SU-DHL-6 (cell line): ENCODE measurements around the gene XIRP2.

ENCODE experiments used
- H2AFZ ChIP-seq: fragments of 200-600 bp; sonication (generic); 2 replicates; pipeline ENCODE4 v1.6.1; 2014; ENCODE audit warnings: low read depth, mild to moderate bottlenecking, moderate library complexity, mixed read lengths, antibody characterized with exemption, low read length; ENCODE audit not compliant: severe bottlenecking
- H3F3A ChIP-seq: fragments of 200-600 bp; shearing (Covaris generic); 2 replicates; pipeline ENCODE4 v1.6.0; 2016; ENCODE audit warnings: antibody characterized with exemption, mild to moderate bottlenecking; ENCODE audit not compliant: insufficient read depth
- H3K27ac ChIP-seq: fragments of 200-600 bp; sonication (generic); 2 replicates; pipeline ENCODE4 v1.5.1; 2016; ENCODE audit warnings: low read depth, mild to moderate bottlenecking, low read length, moderate library complexity, mixed read lengths
- H3K27me3 ChIP-seq: fragments of 200-600 bp; sonication (generic), shearing (Covaris generic); 2 replicates; pipeline ENCODE4 v1.6.0; 2014; ENCODE audit warnings: mild to moderate bottlenecking, low read length
- H3K36me3 ChIP-seq: fragments of 200-600 bp; sonication (generic); 2 replicates; pipeline ENCODE4 v1.6.1; 2014; ENCODE audit warnings: mild to moderate bottlenecking, low read length, mixed read lengths
- H3K4me2 ChIP-seq: fragments of 300-600, 200-600 bp; shearing (Covaris generic), sonication (generic); 2 replicates; pipeline ENCODE4 v1.6.0; 2014; ENCODE audit warnings: low read length, low read depth, mild to moderate bottlenecking; ENCODE audit not compliant: poor library complexity, severe bottlenecking
- H3K4me3 ChIP-seq: fragments of 200-600 bp; sonication (generic); 2 replicates; pipeline ENCODE4 v1.5.1; 2014; ENCODE audit warnings: antibody characterized with exemption, low read length, mild to moderate bottlenecking, mixed read lengths; ENCODE audit not compliant: insufficient read depth, poor library complexity, severe bottlenecking
- H3K79me2 ChIP-seq: fragments of 200-600 bp; sonication (generic); 2 replicates; pipeline ENCODE4 v1.6.1; 2014; ENCODE audit warnings: mild to moderate bottlenecking, low read length, moderate library complexity; ENCODE audit not compliant: insufficient read depth
- H3K9ac ChIP-seq: fragments of 200-600 bp; sonication (generic); 2 replicates; pipeline ENCODE4 v1.7.0; 2014; ENCODE audit warnings: mild to moderate bottlenecking, low read length
- H3K9me2 ChIP-seq: fragments of 200-600 bp; sonication (generic); replicated peaks from 2 replicates; pipeline ENCODE4 v1.6.1; 2014; ENCODE audit warnings: low read length; ENCODE audit not compliant: insufficient read depth
- H3K9me3 ChIP-seq: fragments of 200-600 bp; sonication (generic); 2 replicates; pipeline ENCODE4 v1.6.1; 2014; ENCODE audit warnings: low read length, mixed read lengths; ENCODE audit not compliant: insufficient read depth
- H4K20me1 ChIP-seq: fragments of 200-600 bp; sonication (generic); 2 replicates; pipeline ENCODE4 v1.6.1; 2014; ENCODE audit warnings: low read depth, mild to moderate bottlenecking, antibody characterized with exemption, low read length, moderate library complexity, mixed read lengths
- CTCF ChIP-seq: fragments of 200-600 bp; sonication (generic); IDR thresholded peaks from one replicate; pipeline ENCODE4 v1.5.1; 2017; ENCODE audit warnings: antibody characterized with exemption, mild to moderate bottlenecking, low read length, moderate library complexity; ENCODE audit not compliant: insufficient read depth, poor library complexity, severe bottlenecking
- EZH2phosphoT487 ChIP-seq: fragments of 200-600 bp; sonication (generic), shearing (Covaris generic); conservative IDR thresholded peaks from 2 replicates; pipeline ENCODE4 v1.6.1; 2018; ENCODE audit warnings: mild to moderate bottlenecking, antibody characterized with exemption, low read length, moderate library complexity, mixed read lengths

The XIRP2 gene

DNA sequence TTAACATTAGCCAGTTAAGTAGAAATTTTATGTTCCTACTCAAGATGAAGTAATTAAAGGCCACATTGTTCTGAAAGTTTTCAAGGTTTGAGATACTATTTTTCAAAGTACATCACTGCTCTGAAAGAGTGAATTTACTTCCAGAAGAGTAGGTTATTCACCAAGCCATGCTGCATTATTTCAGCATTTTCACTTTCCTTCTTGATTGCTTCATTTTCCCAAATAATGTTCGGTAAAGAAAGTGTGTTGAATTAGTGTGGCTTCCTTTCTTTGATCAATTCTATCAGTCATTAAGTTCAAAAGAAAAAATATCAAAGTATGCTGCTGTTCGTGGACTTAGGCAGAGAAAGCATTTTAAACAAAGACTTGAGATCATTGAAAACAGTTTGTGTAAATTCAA, 310.3 kb downstream of the XIRP2 start:
- H2AFZ ChIP-seq: no peak overlapping the region
- H3K27me3 ChIP-seq: no peaks in the 10 kb centered on the region
- no peaks in the 10 kb centered on the region for H3K36me3 ChIP-seq
- H3K27ac ChIP-seq: no peak overlapping the region
- H3F3A ChIP-seq: no peaks in the 10 kb centered on the region
- H3K9me3 ChIP-seq: no peaks in the 10 kb centered on the region
- TF ChIP-seq CTCF (no peak), EZH2phosphoT487 (no peak)
- H3K4me2 ChIP-seq: no peak overlapping the region
- H3K79me2 ChIP-seq: no peaks in the 10 kb centered on the region
- H3K9me2 ChIP-seq: no peaks in the 10 kb centered on the region
- no peak overlapping the region for H3K4me3 ChIP-seq
- no peak overlapping the region for H3K9ac ChIP-seq
- no peaks in the 10 kb centered on the region for H4K20me1 ChIP-seq

- H3K9ac ChIP-seq: no peak overlapping the region
- no peaks in the 10 kb centered on the region for H3K36me3 ChIP-seq
- TF ChIP-seq EZH2phosphoT487: no peak
- TF ChIP-seq CTCF: no peak
- no peak overlapping the region for H3K4me3 ChIP-seq
- no peaks in the 10 kb centered on the region for H3K27me3 ChIP-seq
- no peaks in the 10 kb centered on the region for H3K9me2 ChIP-seq
- H3K79me2 ChIP-seq: no peaks in the 10 kb centered on the region
- H3K4me2 ChIP-seq: no peak overlapping the region
- no peak overlapping the region for H3K27ac ChIP-seq
- no peak overlapping the region for H2AFZ ChIP-seq
- H3F3A ChIP-seq: no peaks in the 10 kb centered on the region
- no peaks in the 10 kb centered on the region for H4K20me1 ChIP-seq
- no peaks in the 10 kb centered on the region for H3K9me3 ChIP-seq
Measured at GRCh38 chr2:167200019-167200418, 311.7 kb downstream of the XIRP2 start.

DNA sequence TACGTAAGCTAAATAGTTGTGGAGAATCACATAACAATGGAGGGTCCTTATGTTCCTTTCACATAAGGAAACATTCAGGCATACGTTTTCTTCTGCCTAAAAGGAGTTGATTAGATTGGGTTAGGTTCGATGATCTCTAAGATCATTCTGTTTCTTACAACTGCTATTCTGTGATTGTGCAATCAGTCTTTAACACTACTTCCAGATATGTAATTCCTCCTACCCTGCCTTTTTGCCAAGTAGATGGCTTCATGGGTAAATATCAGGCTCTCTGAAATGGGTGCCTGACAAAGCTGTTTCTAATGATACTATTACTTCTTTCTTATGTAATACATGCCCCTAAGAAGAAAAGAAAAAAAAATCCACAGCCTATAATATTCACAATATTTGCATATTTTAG, 321.5 kb downstream of the XIRP2 start:
- H3F3A ChIP-seq: no peaks in the 10 kb centered on the region
- no peak overlapping the region for H2AFZ ChIP-seq
- H3K79me2 ChIP-seq: no peaks in the 10 kb centered on the region
- no peak overlapping the region for H3K4me2 ChIP-seq
- H3K4me3 ChIP-seq: no peak overlapping the region
- no peaks in the 10 kb centered on the region for H3K9me3 ChIP-seq
- H3K9me2 ChIP-seq: no peaks in the 10 kb centered on the region
- no peaks in the 10 kb centered on the region for H4K20me1 ChIP-seq
- TF ChIP-seq CTCF: no peak
- no peak for TF ChIP-seq EZH2phosphoT487
- H3K27me3 ChIP-seq: no peaks in the 10 kb centered on the region
- H3K27ac ChIP-seq: no peak overlapping the region
- no peaks in the 10 kb centered on the region for H3K36me3 ChIP-seq
- H3K9ac ChIP-seq: no peak overlapping the region

GRCh38 chr2:167212014-167212648, 323.9 kb downstream of the XIRP2 start:
- no peaks in the 10 kb centered on the region for H3F3A ChIP-seq
- no peaks in the 10 kb centered on the region for H4K20me1 ChIP-seq
- no peaks in the 10 kb centered on the region for H3K36me3 ChIP-seq
- TF ChIP-seq EZH2phosphoT487: no peak
- TF ChIP-seq CTCF: peak; percentile 42
- no peaks in the 10 kb centered on the region for H3K27me3 ChIP-seq
- H3K4me2 ChIP-seq: no peak overlapping the region
- no peak overlapping the region for H2AFZ ChIP-seq
- H3K9me2 ChIP-seq: no peaks in the 10 kb centered on the region
- H3K27ac ChIP-seq: no peak overlapping the region
- no peaks in the 10 kb centered on the region for H3K9me3 ChIP-seq
- H3K4me3 ChIP-seq: no peak overlapping the region
- H3K9ac ChIP-seq: no peak overlapping the region
- H3K79me2 ChIP-seq: no peaks in the 10 kb centered on the region
